GM13977 (cell line): Measurements from ENCODE around the gene MAN1C1.

ENCODE experiments used
- DNase-seq: peaks from one replicate; pipeline ENCODE4 v3.0.0; 2012; ENCODE audit warnings: low spot score
- CTCF ChIP-seq: IDR thresholded peaks from 2 replicates; pipeline ENCODE4 v1.5.1; 2012; ENCODE audit warnings: mild to moderate bottlenecking, control low read depth; ENCODE audit not compliant: insufficient read depth; ENCODE audit errors: extremely low read depth, missing control alignments
- in situ Hi-C: fragments of 300-500 bp; cut with MboI; formaldehyde crosslinking; loops from one replicate; pipeline ENCODE4 v1.12.0; 2022; ENCODE audit warnings: low sequenced_read_pairs, low pct_unique_long_range_greater_than_20kb, mixed read lengths, inconsistent platforms; ENCODE audit not compliant: unreplicated experiment

MAN1C1 gene

GRCh38 chr1:25740071-25740470, 123.5 kb downstream of the MAN1C1 start:
- DNase-seq: no peak

DNA sequence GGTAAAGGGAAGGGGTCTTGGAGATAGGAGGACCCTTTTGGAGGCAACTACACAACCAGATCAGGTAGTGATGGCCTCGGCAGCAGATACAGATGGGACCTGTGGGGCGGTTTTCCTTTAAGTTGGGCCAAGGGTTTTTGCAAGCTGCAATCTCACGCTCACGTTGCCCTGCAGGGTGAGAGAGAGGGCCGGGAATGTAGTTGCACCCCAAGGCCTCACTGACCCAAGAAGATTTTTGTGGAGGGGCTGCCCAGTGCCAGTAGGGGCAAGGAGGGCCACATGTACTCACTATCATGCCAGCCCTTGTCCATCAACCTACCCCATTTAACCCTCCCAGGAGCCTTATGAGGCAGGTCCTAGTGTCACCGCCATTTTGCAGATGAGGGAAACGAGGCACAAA, 125.7 kb downstream of the MAN1C1 start:
- TF ChIP-seq CTCF: no peak
- no peak for DNase-seq
- in situ Hi-C loops: no loop called here

More at GRCh38 chr1:25740071-25740470, 123.5 kb downstream of the MAN1C1 start:
- in situ Hi-C loops: no loop called here
- no peak for TF ChIP-seq CTCF

GRCh38 chr1:25743164-25744139, 126.9 kb downstream of the MAN1C1 start:
- in situ Hi-C loops: no loop called here
- TF ChIP-seq CTCF: no peak
- no peak for DNase-seq

- no peak for TF ChIP-seq CTCF
- in situ Hi-C loops: no loop called here
- no peak for DNase-seq
Measured at GRCh38 chr1:25744140-25744581, 127.6 kb downstream of the MAN1C1 start.

DNA sequence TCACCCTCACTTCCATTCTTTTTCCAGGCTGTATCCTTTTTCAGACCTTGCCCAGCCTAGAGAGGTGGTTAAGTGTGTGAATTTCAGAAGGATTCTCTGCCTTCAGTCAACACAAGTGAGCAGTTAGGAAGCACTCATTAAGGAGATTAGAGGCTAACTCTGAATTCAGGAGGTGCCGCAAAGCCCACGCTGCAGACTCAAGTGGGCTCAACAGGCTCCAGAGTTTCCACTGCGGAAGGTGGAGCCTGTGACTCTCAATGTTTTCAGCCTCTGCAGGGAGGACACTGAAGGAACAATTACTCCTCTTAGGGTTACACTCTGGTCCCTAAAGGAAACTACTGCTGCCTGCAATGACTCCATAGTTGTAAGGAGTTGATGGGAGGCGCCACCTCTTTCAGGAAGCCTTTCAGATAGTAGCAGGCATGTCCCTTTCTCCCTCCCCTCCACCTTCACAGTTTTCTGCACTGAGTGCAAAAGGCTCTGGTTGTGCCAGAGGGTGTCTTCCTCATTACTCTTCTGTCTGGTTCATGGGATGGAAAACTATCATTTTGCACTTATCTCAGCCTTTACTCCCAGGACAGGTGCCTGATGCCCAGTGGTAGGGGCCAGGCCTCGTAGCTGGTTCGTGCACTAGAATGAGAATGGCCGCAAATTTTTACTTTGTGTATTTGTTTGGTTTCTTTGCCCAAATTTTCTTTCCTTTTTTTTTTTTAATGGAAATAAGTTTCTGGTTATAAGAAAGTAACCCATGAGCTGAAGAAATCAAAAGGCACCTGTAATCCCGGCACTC, 128.2 kb downstream of the MAN1C1 start:
- no peak for TF ChIP-seq CTCF
- in situ Hi-C loops: no loop called here
- no peak for DNase-seq

- in situ Hi-C loops: no loop called here
- no peak for TF ChIP-seq CTCF
- no peak for DNase-seq
Measured at GRCh38 chr1:25746299-25747045, 129.9 kb downstream of the MAN1C1 start.
